Measurements from ENCODE around the gene HEMGN.
"Not testable (repeated sequence)": the region's sequence is repeated elsewhere in the genome, so short reads cannot be mapped to it uniquely, and the experiment has no call there.

Gene HEMGN

DNA sequence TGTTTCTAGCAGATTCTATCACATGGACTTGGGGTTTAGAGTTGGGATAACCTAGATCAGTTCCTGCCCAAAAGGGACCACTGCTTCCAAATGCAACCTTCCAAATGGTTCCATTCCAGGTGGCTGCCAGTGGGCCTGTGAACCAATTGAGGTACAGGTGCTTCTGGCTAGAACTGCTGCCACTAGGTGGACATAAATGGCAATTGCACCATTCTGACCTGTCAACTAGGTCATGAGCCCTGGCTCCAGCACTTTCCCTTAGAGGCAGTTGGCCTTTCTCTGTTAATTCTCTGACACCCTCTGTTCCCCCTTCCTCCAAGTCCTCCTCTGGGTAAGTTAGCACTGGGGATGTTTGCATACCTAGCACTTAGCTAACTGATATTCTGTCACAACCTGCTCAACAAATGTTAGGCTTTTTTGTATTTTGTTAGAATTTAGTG, 16.6 kb upstream of the HEMGN start:
- H3K4me3 ChIP-seq = no peak overlapping the region
- DNase-seq (ENCODE audit: low spot score) = no peak
- no peak overlapping the region for H3K27ac ChIP-seq
- TF ChIP-seq CTCF (IDR thresholded peaks at IDR 0.05) = no peak

DNA sequence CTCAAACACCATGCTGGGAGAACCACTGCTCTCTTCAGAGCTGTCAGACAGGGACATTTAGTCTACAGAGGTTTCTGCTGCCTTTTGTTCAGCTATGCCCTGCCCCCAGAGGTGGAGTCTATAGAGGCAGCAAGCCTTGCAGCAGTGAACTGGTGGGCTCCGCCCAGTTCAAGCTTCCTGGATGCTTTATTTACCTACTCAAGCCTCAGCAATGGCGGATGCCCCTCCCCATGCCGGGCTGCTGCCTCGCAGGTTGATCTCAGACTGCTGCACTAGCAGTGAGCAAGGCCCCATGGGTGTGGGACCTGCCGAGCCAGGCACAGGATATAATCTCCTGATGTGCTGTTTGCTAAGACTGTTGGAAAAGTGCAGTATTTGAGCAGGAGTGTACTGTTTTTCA, 12.9 kb upstream of the HEMGN start:
- not testable (repeated sequence) for DNase-seq (ENCODE audit: low spot score); H3K4me3 ChIP-seq; H3K27ac ChIP-seq

GRCh38 chr9:97947094-97947493, 9.1 kb upstream of the HEMGN start:
- H3K27ac ChIP-seq; DNase-seq (ENCODE audit: low spot score); H3K4me3 ChIP-seq: not testable (repeated sequence)

DNA sequence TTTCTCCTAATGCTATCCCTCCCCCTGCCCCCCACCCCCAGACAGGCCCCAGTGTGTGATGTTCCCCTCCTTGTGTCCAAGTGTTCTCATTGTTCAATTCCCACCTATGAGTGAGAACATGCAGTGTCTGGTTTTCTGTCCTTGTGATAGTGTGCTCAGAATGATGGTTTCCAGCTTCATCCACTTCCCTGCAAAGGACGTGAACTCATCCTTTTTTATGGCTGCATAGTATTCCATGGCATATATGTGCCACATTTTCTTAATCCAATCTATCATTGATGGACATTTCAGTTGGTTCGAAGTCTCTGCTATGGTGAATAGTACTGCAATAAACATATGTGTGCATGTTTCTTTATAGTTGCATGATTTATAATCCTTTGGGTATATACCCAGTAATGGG, 7.5 kb upstream of the HEMGN start:
- not testable (repeated sequence) for DNase-seq (ENCODE audit: low spot score); H3K27ac ChIP-seq

GRCh38 chr9:97944612-97945011, 6.6 kb upstream of the HEMGN start:
- H3K4me3 ChIP-seq = no peak overlapping the region
- H3K27ac ChIP-seq = no peak overlapping the region
- no peak for TF ChIP-seq CTCF (IDR thresholded peaks at IDR 0.05)
- DNase-seq (ENCODE audit: low spot score) = no peak

More for the DNA sequence above, 7.5 kb upstream of the HEMGN start:
- not testable (repeated sequence) for H3K4me3 ChIP-seq

DNA sequence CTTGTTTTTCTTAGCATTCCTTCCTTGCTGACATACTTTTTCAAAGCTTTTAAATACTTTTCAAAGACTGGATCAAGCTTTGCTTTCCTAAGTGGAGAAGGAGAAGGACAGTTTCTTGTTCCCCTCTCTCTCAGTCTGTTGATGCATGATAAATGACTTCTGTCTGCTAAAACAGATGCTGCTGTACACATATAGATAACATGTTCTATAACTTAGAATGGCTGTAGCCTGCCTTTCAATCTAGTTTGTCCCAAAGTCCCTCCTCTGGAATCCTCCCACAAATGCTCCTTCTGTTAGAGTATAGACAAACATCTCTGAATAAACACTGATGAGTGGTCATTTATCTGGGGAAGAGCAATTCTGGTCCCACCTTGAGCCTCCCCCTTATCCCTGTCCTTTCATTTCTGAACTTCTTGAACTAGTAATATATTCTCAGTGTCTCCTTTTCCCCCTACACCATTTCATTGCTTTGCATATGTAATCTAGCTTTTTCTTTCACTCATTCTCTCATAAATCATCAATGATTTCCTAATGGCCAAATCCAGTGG, 5.4 kb upstream of the HEMGN start:
- DNase-seq (ENCODE audit: low spot score) = no peak

DNA sequence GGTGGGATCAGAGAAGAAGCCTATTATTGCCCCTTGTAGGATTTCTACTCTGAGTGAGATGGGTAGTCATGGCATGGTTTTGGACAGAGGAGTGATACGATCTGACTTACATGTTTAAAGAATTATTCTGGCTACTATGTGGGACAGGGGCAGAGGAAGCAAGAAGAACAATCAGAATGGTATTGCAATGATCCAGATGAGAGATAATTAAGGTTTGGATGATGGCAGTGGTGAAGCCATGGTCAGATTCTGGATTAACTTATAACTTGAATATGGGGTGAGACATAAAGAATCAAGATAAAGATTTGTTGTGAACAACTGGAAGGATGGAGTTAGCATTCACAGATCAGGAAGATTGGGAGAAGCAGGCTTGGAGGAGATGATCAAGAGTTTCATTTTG, 3.4 kb upstream of the HEMGN start:
- H3K4me3 ChIP-seq = no peak overlapping the region
- no peak for DNase-seq (ENCODE audit: low spot score)
- no peak overlapping the region for H3K27ac ChIP-seq
- TF ChIP-seq CTCF (IDR thresholded peaks at IDR 0.05) = no peak

More for the DNA sequence above, 5.4 kb upstream of the HEMGN start:
- Histone ChIP-seq H3K4me3 (no peak overlapping the region), H3K27ac (no peak overlapping the region)
- no peak for TF ChIP-seq CTCF (IDR thresholded peaks at IDR 0.05)

- Histone ChIP-seq H3K4me3 (no peak overlapping the region), H3K27ac (no peak overlapping the region)
- no peak for TF ChIP-seq CTCF (IDR thresholded peaks at IDR 0.05)
- DNase-seq (ENCODE audit: low spot score) = no peak
These were observed 2.8 kb upstream of the HEMGN start for GRCh38 chr9:97940741-97941140.

DNA sequence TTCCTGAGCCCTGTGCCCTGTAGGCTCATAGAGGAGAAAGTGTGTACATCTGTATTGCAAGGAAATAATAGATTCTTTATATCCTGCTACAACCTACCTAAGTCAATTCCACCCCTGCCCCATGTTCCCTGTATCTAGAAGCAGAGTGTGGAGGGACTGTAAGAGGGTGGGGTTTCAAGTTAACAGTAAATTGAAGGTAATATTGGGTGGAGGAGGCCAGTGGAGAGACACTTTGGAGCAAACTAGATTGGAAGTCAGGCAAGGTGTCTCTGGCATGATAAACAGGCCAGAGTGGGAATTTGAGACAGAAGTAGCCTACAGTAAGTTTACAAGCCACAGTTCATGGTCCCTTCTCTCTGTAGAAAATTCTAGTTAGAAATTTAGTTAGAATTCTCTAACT, 2.3 kb upstream of the HEMGN start:
- no peak overlapping the region for H3K4me3 ChIP-seq
- DNase-seq (ENCODE audit: low spot score) = no peak
- TF ChIP-seq CTCF (IDR thresholded peaks at IDR 0.05) = no peak
- no peak overlapping the region for H3K27ac ChIP-seq

All from coronary artery (tissue), 2 donors.